HuH-7.5 (cell line): ENCODE measurements around the gene SELENOF.

ENCODE experiments used
- DNase-seq: peaks from one replicate; pipeline ENCODE4 v3.0.0; 2011; ENCODE audit warnings: low spot score

The SELENOF gene

DNA sequence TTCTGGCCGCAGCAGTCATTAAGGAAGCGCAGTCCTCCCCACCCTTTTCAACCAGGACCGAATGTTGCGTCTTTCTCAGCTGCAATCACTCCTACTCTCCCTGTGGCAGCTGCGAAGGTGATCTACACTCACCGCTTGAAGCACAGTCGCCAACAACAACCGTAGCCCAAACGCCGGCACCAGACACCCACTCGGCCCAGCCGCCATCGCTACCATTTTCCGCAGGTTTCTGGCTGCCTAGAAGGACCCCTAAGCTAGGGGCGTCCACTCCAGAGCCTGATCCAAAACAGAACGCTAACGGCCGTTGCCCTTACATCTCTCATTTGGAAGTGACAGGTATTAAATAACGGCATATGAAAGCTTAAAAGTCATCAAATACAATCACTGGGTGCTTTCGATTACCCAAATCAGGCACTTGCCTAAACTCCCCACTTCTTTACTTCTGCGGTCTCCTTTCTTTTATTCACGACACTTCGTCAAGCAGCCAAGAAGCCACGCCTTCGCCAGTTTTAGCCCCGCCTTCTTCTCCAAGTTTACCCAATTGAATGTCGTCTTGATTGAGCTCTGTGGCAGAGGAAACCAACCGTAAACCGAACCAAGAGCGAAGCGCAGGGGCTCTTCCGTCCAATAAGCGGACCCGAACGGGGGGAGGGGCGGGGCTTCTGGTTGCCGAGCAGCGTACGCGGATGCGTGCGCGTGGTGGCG is at the start of gene SELENOF:
SELENOF (minus strand) TSS at position 231 of the 705 bp plus-strand sequence; CDS start at position 216, 15 bp downstream.
- DNase-seq: peak; percentile 78

DNA sequence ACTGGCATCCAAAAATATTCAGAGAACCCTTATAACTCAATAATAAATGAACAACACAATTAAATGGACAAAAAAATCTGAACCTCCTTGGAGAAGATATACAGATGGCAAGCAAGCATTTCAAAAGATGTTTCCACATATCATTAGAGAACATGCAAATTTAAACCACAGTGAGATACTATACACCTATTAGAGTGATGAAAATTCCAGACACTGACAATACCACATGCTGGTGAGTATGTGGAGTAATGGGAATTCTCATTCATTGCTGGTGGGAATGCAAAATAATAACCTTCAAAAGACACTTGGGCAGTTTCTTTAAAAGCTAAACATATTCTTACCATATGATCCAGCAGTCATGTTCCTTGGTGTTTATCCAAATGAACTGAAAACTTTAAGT is 46.6 kb upstream of the SELENOF start:
- no peak for DNase-seq

DNA sequence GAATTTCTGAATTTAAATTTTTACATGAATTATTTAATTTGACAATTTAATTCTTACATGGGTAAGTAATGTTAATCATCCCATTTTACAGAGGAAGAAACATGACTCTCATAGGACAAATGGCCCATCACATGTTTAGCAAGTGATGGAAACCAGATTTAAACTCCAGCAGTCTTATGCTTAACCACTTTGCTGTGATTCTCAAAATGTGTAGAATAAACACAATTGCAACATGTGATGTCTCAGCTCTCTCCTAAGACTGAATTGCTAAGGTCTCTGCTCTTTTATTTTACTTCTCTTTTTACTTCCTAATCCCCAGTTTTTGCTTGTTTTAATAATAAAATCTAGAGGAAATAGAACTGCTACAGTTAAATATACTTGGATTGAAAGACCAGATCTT is 43.3 kb upstream of the SELENOF start:
- no peak for DNase-seq

DNA sequence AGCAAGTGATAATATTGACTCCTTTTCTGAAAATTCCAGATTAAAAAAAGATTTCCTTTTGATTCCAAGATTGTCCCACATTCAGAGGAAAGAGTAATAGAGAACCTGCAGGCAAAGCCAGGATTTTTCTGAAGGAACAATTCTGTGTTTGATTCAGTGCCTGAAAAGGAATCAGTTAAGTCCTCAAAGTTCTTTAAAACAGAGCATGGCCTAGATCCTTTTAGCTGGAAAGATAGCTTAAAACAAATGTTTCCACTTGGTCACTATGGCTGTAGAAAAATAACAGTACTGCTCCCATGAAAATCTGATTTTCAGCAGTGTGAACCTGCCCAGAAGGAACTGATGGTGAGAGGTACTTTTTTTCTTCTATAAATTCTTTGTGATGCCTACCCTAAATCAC is 42.3 kb upstream of the SELENOF start:
- no peak for DNase-seq

DNA sequence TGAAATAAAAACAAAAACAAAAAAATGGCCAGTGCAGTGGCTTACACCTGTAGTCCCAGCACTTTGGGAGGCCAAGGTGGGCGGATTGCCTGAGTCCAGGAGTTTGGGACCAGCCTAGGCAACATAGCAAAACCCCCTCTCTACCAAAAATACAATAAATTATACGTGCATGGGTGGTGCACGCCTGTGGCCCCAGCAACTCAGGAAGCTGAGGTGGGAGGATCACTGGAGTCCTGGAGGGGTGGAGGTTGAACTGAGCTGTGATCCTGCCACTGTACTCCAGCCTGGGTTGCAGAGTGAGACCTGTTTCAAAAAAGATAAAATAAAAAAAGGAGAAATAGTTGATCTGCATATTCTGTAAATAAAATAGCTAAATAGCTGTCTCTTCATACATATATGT is 41.8 kb upstream of the SELENOF start:
- no peak for DNase-seq

DNA sequence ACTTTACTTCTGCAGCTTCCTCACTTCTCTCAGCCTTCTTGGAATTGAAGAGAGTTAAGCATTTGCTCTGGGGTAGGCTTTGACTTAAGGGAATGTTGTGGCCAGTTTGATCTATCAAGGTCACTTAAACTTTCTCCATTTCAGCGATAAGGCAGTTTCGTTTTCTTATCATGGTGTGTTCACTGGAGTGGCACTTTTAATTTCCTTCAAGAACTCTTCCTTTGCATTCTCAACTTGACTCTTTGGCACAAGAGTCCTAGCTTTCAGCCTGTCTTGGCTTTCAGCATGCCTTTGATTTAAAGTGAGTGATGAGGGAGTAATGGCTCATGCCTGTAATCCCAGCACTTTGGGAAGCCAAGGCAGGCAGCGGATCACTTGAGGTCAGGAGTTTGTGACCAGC is 39.2 kb upstream of the SELENOF start:
- DNase-seq: no peak

DNA sequence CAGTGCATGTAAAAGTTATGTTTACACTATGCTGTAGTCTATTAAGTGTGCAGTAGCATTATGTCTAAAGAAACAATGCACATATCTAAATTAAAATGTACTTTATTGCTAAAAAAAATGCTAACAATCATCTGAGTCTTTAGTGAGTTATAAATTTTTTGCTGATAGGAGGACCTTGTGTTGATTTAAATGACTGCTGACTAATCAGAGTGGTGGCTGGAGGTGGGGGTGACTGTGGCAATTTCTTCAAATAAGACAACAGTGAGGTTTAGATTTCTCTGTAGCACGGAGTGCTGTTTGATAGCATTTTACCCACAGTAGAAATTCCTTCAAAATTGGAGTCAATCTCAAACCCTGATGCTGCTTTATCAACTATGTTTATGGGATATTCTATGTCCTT is 37.5 kb upstream of the SELENOF start:
- DNase-seq: no peak

DNA sequence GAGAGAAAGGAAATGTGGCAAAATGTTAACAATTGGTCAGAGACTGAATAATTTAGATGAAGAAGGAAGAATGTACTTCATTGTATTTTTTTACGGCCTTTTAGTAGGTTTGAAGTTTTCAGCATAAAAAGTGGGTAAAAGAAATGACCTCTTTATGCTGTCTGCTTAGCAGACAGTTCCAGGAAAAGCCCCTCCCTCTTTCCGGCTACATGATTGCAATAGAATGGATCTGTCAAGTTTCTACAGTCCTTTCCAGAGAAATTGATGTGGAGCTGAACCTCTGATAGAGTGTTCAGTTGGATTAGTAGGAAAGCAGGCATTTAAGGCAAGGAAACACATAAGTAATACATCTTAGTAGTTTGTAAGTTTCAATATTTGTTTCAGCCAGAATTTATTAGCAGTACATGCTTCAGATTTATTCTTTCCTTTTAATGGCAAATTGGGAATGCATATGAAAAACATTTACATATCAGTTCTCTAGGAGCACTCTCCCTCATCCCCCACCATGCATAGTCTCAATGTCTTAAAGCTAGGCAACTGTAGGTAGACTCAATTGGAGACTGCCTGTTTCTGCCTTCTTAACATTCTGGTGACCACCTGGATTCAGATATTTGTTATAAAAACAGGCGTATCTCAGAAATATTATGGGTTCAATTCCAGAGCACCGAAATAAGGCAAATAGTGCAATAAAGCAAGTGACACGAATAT is 36.9 kb upstream of the SELENOF start:
- DNase-seq: no peak

DNA sequence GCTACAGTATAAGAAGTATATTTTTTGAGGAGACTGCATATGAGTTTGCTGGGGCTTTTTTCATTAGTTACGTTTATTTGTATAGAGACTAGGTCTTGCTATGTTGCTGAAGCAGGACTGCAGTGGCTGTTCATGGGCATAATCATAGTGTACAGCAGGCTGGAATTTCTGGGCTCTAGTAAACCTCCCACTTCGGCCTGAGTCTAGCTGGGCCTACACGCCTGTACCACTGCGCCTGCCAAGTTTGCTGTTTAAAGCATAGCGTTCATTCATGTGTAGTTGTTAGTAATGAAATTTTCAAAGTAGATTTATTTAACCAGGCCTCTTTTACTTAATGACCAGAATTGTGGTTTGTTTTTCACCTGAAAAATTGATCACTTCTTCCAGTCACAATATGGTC is 34.3 kb upstream of the SELENOF start:
- no peak for DNase-seq

DNA sequence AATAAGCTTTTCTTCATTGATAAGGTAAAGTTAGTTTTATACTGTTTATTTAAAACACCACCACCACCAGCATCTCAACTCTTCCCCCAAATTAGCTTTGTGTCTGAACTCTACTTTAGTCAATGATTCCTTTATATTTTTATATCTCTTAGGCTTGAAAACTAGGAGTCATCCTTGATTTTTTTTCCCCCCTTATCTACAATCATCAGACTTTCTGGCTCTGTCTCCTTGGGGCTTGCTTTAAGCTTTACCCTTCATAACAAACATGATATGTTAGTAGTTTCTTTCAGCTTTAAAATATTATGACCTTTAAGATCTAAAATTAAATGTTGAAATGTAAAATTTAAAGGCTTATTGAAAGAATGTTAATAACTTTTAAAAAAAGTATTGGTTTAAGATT is 28.8 kb upstream of the SELENOF start:
- DNase-seq: no peak

DNA sequence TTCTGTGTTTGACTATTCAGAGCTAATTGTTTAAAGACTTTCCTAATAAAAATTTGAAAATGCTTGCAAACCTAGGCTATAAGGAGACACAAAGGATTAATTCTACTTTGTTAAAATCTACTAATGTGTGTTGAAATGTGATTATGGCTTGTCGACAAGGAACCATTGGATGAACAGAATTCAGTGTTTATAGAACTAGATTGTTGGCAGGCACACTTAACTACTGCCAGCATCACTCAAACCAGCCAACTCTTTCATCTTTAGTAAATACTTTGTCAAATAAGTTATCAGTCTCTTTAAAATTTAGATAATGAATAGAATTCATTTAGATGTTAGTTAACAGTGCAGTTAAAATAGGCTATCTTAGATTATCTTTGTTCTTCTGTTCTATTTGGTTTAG is 28.1 kb upstream of the SELENOF start:
- no peak for DNase-seq

DNA sequence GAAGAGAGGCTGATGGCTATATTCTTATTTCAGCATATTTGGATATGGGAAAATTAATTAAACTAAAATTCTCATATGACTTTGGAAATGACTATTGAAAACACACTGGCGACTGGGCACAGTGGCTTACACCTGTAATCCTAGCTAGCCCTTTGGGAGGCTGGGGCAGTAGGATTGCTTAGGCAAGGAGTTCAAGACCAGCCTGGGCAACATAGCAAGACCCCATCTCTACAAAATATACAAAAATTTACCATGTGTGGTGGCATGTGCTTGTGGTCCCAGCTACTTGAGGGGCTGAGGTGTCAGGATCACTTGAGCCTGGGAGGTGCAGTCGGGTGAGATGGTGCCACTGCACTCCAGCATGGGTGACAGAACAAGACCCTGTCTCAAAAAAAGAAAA is 26.7 kb upstream of the SELENOF start:
- no peak for DNase-seq

DNA sequence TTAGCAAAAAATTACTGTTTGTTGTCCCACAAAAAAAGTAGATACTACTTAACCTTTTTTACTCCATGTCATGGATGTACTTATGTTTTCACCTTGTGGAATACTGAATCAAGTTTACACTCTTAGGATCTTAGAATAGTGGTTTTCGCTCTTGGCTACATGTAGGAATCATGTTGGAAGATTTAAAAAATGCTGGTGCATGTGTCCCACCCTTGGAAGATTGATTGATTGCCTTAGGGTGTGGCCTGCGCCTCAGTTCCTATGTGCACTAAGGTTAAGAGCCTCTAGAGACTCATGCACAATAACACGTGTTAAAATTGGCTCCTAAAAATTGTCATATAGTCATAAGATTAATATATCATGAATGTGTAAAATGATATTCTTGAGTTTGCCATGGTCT is 25.5 kb upstream of the SELENOF start:
- DNase-seq: no peak

DNA sequence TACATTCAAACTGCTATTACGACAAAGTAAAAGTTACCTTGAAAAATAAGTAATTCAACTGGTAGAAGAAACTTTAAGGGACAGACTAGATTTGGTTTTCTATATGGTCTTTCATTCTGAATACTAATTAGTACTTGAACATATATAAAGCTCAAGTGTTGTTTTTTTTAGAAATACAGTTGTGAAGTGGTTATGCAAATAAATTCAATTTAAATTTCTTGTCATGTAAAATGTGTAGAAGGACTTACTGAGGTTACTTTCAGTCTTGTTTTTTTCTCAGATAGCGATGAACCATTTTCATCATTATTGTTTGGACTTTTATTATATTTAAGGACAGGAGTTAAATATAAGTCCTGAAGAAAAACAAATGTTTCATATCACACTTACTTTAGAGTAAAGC is 24.9 kb upstream of the SELENOF start:
- no peak for DNase-seq

DNA sequence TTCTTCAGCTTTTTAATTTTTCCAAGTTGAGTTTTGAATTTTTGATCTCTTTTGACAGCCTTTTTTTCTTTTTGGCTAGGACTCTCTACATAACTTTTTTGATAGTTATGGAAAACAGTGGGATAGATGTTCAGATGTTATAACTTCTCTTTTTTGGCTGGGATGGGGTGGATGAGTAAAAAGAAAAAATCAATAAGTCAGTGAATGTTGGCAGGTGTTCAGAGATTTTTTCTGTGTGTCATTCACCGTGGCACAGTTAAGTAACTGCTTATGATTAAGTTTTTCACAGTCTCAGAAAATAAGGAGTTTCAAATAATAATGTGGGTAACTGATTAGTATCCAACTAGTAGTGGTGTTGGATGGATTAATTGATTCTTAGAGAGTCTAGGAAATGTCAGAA is 24.5 kb upstream of the SELENOF start:
- DNase-seq: no peak

DNA sequence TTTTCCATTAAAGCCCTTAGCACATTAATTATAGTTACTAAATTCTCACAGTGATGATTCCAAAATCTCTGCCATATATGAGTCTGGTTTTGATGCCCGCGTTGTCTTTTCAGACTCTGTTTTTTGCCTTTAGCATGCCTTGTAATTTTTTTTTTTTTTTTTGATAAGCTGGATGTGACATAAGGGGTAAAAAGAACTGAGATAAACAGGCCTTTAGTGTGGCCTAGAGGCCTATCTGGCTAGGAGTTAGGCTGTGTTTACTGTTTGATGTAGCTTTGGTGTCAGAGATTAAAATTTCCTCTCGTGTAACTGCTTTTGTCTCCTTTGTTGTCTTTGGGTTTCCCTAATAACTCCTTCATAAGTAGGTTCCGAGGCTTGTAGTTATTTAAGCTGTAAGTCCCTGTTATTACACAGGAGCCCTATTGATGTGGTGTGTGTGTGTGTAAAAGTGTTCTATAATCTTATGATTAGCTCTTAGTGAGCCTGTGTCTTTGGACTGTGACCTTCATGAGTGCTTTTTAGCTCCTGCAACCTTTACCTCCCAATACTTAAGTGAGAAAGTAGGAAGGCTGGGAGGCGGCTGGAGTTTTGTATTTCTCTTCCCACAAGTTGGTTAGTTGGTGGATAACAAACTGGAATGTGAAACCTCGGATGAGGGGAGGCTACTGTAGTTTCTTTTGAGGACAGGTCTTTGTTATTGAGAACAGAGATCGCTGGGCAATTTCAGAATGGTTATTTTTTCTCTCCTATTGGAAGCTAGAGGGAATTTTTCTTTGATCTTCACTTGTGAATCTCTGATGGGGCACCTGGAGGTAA is 19.8 kb upstream of the SELENOF start:
- DNase-seq: no peak

DNA sequence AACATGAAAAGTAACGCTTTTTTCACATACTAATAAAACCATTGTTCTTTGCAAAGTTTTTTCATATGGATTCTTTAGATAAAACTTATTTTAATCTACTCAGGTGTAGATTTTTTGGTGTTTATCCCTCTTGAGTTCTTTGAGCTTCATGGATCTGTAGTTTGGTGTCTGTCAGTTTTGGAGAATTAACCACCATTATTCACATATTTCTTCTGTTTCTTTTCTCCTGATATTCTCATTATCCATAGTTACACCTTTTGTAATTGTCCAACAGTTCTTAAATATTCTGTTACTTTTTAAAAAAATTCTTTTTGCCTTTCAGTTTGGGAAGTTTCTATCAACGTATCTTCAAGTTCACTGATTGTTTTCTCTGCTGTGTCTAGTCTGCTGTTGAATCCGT is 19.1 kb upstream of the SELENOF start:
- DNase-seq: no peak

DNA sequence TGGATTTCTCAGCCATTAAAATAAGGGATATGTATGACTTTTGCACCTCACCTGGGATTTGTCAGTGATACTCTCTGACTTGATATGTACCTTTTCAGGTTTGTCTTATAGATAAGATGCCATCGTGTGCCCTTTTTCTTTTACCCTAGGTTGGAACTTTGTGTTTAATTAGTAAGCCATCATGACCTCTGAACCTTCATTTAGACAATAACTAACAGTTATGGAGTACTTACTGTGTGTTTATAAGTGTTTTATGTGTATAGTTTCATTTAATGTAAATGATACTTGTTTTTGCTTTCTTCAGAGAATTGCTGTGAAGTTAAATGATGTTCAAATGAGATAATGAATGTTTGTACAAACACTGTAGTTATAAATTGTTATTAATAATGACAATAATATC is 14.9 kb upstream of the SELENOF start:
- DNase-seq: no peak

DNA sequence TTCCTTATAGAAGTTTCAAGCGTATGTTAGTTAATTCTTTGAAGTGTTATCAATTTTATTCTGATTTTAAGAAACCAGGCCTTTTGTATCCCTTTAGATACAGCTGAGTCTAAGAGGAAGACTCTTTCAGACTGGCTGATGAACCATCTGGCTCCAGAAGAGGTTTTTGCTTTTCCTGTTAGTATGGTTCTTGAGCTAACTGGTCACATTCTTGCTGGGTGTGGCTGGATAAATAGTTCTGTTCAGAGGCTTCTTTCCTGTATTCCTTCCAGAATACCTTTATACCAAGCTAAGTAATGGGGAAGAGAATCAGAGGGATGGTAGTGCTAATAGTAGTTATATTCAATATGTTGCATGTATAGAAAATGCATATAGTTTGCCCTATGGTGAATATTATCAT is 13.0 kb upstream of the SELENOF start:
- no peak for DNase-seq

DNA sequence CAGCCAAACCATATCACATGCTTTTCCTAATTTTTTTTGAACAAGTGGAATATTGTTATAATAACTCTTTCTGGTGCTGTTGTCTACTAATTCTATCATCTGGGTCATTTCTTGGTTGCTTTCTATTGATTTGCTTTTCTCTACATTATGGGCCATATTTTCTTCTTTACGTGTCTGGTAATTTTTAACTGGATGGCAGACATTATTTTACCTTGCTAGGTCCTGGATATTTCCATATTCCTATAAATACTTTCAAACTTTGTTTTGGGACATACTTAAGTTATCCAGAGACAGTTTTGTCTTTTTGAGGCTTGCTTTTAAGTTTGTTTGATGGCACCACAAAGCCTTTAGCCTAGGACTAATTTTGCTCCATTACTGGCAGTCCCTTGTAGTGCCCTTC is 11.8 kb upstream of the SELENOF start:
- DNase-seq: no peak

DNA sequence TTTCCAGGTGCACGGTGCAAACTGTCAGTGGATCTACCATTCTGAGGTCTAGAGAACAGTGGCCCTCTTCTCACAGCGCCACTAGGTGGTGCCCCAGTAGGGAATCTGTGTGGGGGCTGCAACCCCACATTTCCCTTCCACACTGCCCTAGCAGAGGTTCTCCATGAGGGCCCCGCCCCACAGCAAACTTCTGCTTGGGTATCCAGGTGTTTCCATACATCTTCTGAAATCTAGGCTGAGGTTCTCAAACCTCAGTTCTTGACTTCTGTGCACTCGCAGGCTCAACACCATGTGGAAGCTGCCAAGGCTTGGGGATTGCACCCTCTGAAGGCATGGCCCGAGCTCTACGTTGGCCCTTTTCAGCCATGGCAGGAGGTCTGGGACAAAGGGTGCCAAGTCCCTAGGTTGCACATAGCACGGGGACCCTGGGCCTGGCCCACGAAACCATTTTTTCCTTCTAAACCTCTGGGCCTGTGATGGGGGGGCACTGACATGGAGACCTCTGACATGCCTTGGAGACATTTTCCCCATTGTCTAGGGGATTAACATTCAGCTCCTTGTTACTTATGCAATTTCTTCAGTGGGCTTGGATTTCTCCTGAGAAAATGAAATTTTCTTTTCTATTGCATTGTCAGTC is 10.5 kb upstream of the SELENOF start:
- no peak for DNase-seq

DNA sequence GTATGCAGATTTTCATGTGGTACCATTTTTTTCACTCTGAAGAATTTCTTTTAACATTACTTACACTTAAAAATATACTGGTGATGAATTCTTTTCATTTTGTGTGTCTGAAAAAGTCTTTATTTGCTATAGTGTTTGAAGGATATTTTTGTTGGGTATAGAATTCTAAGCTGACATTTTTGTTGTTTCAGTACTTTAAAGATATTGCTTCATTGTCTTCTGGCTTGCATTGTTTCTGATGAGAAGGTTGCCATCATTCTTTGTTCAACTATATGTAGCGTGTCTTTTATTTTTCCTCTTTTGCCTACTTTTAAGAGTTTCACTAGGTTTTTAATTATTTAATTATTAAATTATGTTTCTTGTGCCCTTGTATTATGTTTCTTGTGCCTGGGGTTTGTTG is 8.5 kb upstream of the SELENOF start:
- DNase-seq: no peak

DNA sequence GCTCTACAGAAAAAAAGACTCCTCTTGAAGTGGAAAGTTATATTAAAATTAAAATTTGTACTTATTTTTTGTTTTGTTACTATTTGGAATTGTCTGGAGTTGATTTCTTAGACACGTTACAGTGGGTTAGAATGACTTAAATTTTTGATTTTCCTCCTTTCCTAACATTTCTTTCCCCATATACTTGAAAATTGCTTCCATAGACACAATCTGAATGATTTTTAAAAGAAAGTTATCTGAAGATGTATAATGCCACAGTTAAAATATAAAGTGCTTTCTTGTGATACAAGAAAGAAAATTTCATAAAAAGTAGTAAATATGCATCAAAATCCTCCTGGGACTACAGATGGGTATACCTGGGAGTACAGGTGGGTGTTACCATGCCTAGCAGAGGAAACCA is 2.8 kb upstream of the SELENOF start:
- DNase-seq: no peak
